Body of pancreas (tissue), 4 donors: ENCODE data around the gene PAFAH2. TPM values are rescaled to one million over a fixed set of nuclear protein-coding genes. Genes with fewer than 3 reads are reported as not detected.
"Not testable (repeated sequence)": the region's sequence is repeated elsewhere in the genome, so short reads cannot be mapped to it uniquely, and the experiment has no call there.

ENCODE experiments used
- ATAC-seq: fragments of 150-250 bp; one replicate; pipeline ENCODE4 v1.9.1; 2016
- DNase-seq, 4 donors: peaks; one replicate each; pipeline ENCODE4 v3.0.0-alpha.2; 2019
- H3K27ac ChIP-seq, 4 donors: fragments of 200-600 bp; sonication (generic); 1 replicate in 3 of 4; 2 replicates in 1 of 4; pipeline versions ENCODE4 v1.5.1 to v1.6.1; 2016 to 2019; ENCODE audit warnings: mild to moderate bottlenecking in 1 of 4, mixed read lengths in 1 of 4, moderate library complexity in 1 of 4
- H3K27me3 ChIP-seq, 2 donors: fragments of 200-600 bp; sonication (generic); one replicate each; pipeline ENCODE4 v1.6.0; 2016; ENCODE audit warnings: mild to moderate bottlenecking in 1 of 2
- H3K36me3 ChIP-seq, 2 donors: fragments of 200-600 bp; sonication (generic); replicated peaks in 1 of 2; 2 replicates each; pipeline ENCODE4 v1.5.1; 2016; ENCODE audit warnings: low read depth in 2 of 2; ENCODE audit not compliant: insufficient read depth in 1 of 2
- H3K4me1 ChIP-seq: fragments of 200-600 bp; sonication (generic); one replicate; pipeline ENCODE4 v1.6.0; 2016
- H3K4me3 ChIP-seq, 2 donors: fragments of 200-600 bp; sonication (generic); 1 replicate in 1 of 2; 2 replicates in 1 of 2; pipeline ENCODE4 v1.5.1; 2016 to 2019
- H3K9me3 ChIP-seq, 3 donors: fragments of 200-600 bp; sonication (generic); 1 replicate in 2 of 3; 2 replicates in 1 of 3; pipeline ENCODE4 v1.5.1; 2016
- CTCF ChIP-seq, 7 experiments: fragments of 450-650 bp in 4 of 7; fragments of 200-600 bp in 3 of 7; sonication (generic) in 3 of 7; IDR thresholded peaks; one replicate each; pipeline ENCODE4 v1.5.1; 2016 to 2019; ENCODE audit warnings: antibody characterized with exemption in 7 of 7
- POLR2A ChIP-seq, 3 donors: fragments of 450-650 bp; IDR thresholded peaks; one replicate each; pipeline ENCODE4 v1.6.1; 2016; ENCODE audit warnings: antibody characterized with exemption in 3 of 3, mild to moderate bottlenecking in 2 of 3
- WGBS, 2 donors: methylation state at CpG; one replicate each; pipeline ENCODE4 v1.1.5; 2017; 5-methylcytosine and 5-hydroxymethylcytosine counted together
- intact Hi-C: fragments of 100-400 bp; cut with DNase I; formaldehyde crosslinking; loops from one replicate; pipeline ENCODE4 v1.15.1; 2023
- total RNA-seq, 2 donors: library from RNA; depleted of rRNA; stranded (reverse); fragments of >200 nt; gene quantifications; one replicate each; pipeline ENCODE4 v1.1.0, GENCODE V29; 2016

PAFAH2 gene
- total RNA-seq, 2 donors from 2014 or later, result 14.8 to 46.4 TPM

DNA sequence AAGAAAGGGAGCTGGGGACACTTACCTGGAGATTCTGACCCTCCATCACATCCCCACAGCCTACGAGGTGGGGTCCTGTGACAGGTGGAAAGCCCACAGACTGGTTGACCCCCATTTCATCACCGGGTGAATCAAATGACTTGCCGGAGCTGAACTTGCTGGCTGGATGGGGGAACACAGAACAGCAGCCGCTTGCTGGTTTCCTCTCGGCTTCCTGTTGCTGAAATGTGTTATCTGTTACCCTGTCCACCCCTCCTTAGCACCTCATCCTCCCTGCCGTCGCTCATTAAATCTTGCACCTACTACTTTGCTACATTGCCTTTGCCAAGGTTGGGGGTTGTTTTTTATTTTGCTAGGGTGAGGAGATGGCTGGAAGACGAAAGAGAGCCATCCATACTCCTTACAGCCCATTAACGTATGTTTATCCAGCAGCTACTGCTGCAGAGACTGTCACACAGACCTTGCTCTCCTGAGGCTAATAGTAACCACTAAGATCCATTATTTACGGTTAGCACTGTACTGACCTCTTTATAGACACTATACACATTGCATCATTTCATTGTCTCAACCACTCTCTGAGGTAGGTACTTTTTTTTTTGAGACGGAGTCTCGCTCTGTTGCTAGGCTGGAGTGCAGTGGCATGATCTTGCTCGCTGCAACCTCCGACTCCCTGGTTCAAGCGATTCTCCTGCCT, 7.0 kb downstream of the PAFAH2 start:
- no peak overlapping the region for H3K4me3 ChIP-seq
- H3K9me3 ChIP-seq, result no peaks in the 10 kb centered on the region
- no peak overlapping the region for H3K27ac ChIP-seq
- peaks cover 0 to under 1% of the 10 kb centered on the region in 2 donors for H3K36me3 ChIP-seq
- no peaks in the 10 kb centered on the region for H3K27me3 ChIP-seq
- ATAC-seq (no peak), DNase-seq (no peak)
- no peaks in the 10 kb centered on the region for H3K4me1 ChIP-seq
- 70 to 82% methylated on average over 15 of the region's 15 CpGs for WGBS, 2 donors
- TF ChIP-seq POLR2A (IDR thresholded peaks at IDR 0.05) (no peak), CTCF (IDR thresholded peaks at IDR 0.05) (no peak)
- intact Hi-C loops, result no loop called here

GRCh38 chr1:25990251-25990650, 7.6 kb downstream of the PAFAH2 start:
- H3K36me3 ChIP-seq, result peaks cover 0 to 4% of the 10 kb centered on the region in 2 donors
- H3K27ac ChIP-seq, result no peak overlapping the region
- 58 to 76% methylated on average over 6 of the region's 6 CpGs for WGBS, 2 donors
- H3K4me1 ChIP-seq, result no peaks in the 10 kb centered on the region
- intact Hi-C loops, result no loop called here
- H3K9me3 ChIP-seq, result no peaks in the 10 kb centered on the region
- no peaks in the 10 kb centered on the region for H3K27me3 ChIP-seq
- H3K4me3 ChIP-seq, result no peak overlapping the region
- no peak for TF ChIP-seq POLR2A (IDR thresholded peaks at IDR 0.05)
- TF ChIP-seq CTCF (IDR thresholded peaks at IDR 0.05), result no peak
- DNase-seq (no peak), ATAC-seq (no peak)

DNA sequence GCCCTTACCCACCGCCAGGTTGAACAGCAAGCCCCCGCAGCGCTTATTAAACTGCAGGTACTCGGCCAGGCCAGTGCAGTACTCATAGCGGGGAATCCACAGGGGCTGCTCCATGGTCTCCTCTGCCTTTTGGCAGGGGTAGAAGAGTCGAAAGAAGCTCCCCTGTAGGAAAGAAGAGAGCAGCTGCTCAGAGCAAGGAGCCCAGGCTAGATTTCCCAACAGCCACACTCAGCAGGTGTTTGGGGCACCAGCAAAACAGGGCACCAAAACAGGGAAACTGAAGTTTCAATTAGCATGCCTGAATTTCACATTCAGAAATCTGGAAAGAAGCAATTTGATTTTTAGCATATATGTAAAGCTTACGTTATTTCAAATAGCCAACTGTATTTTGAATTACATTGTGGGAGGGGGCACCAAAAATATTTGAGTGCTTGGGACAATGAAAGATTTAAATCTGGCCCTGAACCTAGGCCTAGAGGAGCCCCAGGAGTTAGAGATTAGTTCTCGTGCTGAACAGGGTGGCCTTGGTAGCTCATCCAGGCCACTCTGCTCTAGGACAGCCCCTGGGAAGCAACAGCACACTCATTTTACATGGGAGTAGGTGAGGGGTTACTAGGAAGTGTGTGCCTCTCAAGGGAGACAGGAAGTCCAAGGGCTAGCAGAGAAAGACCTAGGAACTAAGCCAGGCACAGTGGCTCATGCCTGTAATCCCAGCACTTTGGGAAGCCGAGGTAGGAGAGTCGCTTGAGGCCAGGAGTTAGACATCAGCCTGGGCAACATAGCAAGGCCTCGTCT, 8.2 kb downstream of the PAFAH2 start:
- Histone ChIP-seq H3K36me3 (peaks cover 0 to 7% of the 10 kb centered on the region in 2 donors), H3K4me3 (no peak overlapping the region), H3K27ac (no peak overlapping the region), H3K27me3 (no peaks in the 10 kb centered on the region), H3K4me1 (no peaks in the 10 kb centered on the region), H3K9me3 (no peaks in the 10 kb centered on the region)
- intact Hi-C loops, result no loop called here
- 81 to 87% methylated on average over 11 of the region's 11 CpGs for whole genome bisulfite sequencing, 2 donors
- DNase-seq, result no peak
- ATAC-seq, result no peak
- TF ChIP-seq POLR2A (IDR thresholded peaks at IDR 0.05), result no peak
- TF ChIP-seq CTCF (IDR thresholded peaks at IDR 0.05), result no peak

DNA sequence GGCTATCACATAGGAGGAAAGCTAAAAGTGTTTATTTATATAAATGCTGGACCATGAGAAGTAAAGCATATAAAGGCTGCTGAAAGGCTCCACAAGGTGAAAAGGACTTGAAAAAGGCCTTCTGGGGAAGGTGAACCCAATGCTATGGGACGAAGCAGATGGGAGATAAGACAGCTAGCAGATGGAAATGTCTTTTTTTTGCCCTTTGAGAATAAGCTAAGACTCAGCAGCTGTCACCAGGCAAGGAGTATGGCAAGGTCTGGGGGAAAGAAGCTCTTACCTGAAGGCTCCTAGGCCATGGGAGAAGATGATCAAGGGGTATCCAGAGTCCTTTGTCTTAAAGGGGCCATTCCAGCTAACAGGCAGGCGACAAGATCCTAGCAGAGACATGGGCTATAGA, 9.9 kb downstream of the PAFAH2 start:
- no peak overlapping the region for H3K4me3 ChIP-seq
- no peaks in the 10 kb centered on the region for H3K9me3 ChIP-seq
- peaks cover 0 to 18% of the 10 kb centered on the region in 2 donors for H3K36me3 ChIP-seq
- no peaks in the 10 kb centered on the region for H3K4me1 ChIP-seq
- no peak overlapping the region for H3K27ac ChIP-seq
- WGBS, 2 donors, result 54 to 66% methylated on average over 2 of the region's 2 CpGs
- no peak for DNase-seq
- TF ChIP-seq CTCF (IDR thresholded peaks at IDR 0.05), result no peak
- TF ChIP-seq POLR2A (IDR thresholded peaks at IDR 0.05), result no peak
- no peaks in the 10 kb centered on the region for H3K27me3 ChIP-seq
- no peak for ATAC-seq
- intact Hi-C loops, result no loop called here

GRCh38 chr1:25986773-25987172, 11.1 kb downstream of the PAFAH2 start:
- H3K36me3 ChIP-seq, result peaks cover 0 to 26% of the 10 kb centered on the region in 2 donors
- H3K4me1 ChIP-seq, H3K27me3 ChIP-seq, H3K4me3 ChIP-seq, intact Hi-C loops, ATAC-seq, H3K27ac ChIP-seq, DNase-seq, H3K9me3 ChIP-seq: not testable (repeated sequence)
- 95 to 99% methylated on average over 10 of the region's 10 CpGs for WGBS, 2 donors
